Caco-2 (cell line): ENCODE data around the gene PRKAR1B. TPM values are rescaled to one million over a fixed set of nuclear protein-coding genes. Genes with fewer than 3 reads are reported as not detected.

Experiments used
- BruUV-seq: library from RNA; stranded (reverse); fragments of 400-500 nt; replicated peaks from 2 replicates; lab custom pipeline; 2021; lab: Mats Ljungman, UMichigan
- CTCF ChIA-PET: fragments of 300-600 bp; sonication (Branson Sonifier 250); formaldehyde crosslinking; loops from one replicate; lab custom pipeline; 2022; ENCODE audit warnings: antibody characterized with exemption; lab: Charles Lee
- POLR2A ChIA-PET: fragments of 300-600 bp; sonication (Branson Sonifier 250); formaldehyde crosslinking; loops from one replicate; lab custom pipeline; 2022; ENCODE audit warnings: antibody characterized with exemption; lab: Charles Lee
- DNase-seq, 2 experiments: peaks; one replicate each; pipeline versions ENCODE4 v3.0.0 to v3.0.0-alpha.2; 2020 to 2022
- H3K27me3 ChIP-seq: replicated peaks from 2 replicates; pipeline ENCODE4 v1.6.0; 2011; ENCODE audit warnings: low read length; ENCODE audit not compliant: control insufficient read depth, insufficient read depth
- H3K36me3 ChIP-seq: 2 replicates; pipeline ENCODE4 v1.5.1; 2011; ENCODE audit warnings: low read length; ENCODE audit not compliant: control insufficient read depth, insufficient read depth
- H3K4me1 ChIP-seq: fragments of 250-450 bp; sonication (Bioruptor Pico); 2 replicates; pipeline ENCODE4 v1.5.1; 2020; ENCODE audit warnings: mild to moderate bottlenecking
- H3K4me3 ChIP-seq: 2 replicates; pipeline ENCODE4 v1.5.1; 2011; ENCODE audit warnings: low read depth, mild to moderate bottlenecking, control low read depth, low read length
- H3K9me3 ChIP-seq: fragments of 250-450 bp; sonication (Bioruptor Pico); 2 replicates; pipeline ENCODE4 v1.5.1; 2020; ENCODE audit warnings: mild to moderate bottlenecking, moderate library complexity
- H3K27ac Mint-ChIP-seq: one replicate; pipeline ENCODE4 v1.8.0; 2022; ENCODE audit warnings: mixed read lengths; ENCODE audit not compliant: unreplicated experiment
- H3K27me3 Mint-ChIP-seq: one replicate; pipeline ENCODE4 v1.8.0; 2022; ENCODE audit warnings: mixed read lengths; ENCODE audit not compliant: insufficient read depth, unreplicated experiment
- H3K36me3 Mint-ChIP-seq: one replicate; pipeline ENCODE4 v1.8.0; 2022; ENCODE audit warnings: mild to moderate bottlenecking, mixed read lengths; ENCODE audit not compliant: insufficient read depth, unreplicated experiment
- H3K4me1 Mint-ChIP-seq: one replicate; pipeline ENCODE4 v1.8.0; 2022; ENCODE audit warnings: low read depth, mixed read lengths; ENCODE audit not compliant: unreplicated experiment
- H3K4me3 Mint-ChIP-seq: one replicate; pipeline ENCODE4 v1.8.0; 2022; ENCODE audit warnings: mild to moderate bottlenecking, moderate library complexity, mixed read lengths; ENCODE audit not compliant: unreplicated experiment
- H3K9me3 Mint-ChIP-seq: one replicate; pipeline ENCODE4 v1.8.0; 2022; ENCODE audit warnings: mixed read lengths; ENCODE audit not compliant: unreplicated experiment
- intact Hi-C: fragments of 100-400 bp; cut with micrococcal nuclease; formaldehyde crosslinking; loops from one replicate; pipeline ENCODE4 v1.10.0; 2022; ENCODE audit not compliant: unreplicated experiment
- total RNA-seq: library from RNA; stranded (reverse); gene quantifications from 2 replicates; pipeline ENCODE4 v1.2.3, GENCODE V29; 2022
- TF ChIP-seq, protein P1 (sequence below), 2 experiments: fragments of 200-600 bp in 1 of 2; IDR thresholded peaks; 1 replicate in 1 of 2; 2 replicates in 1 of 2; pipeline versions ENCODE4 v1.5.1 to v1.8.0; 2011 to 2022; ENCODE audit warnings: antibody characterized with exemption in 1 of 2, control low read depth in 1 of 2, inconsistent platforms in 1 of 2, low read depth in 1 of 2, low read length in 1 of 2, mild to moderate bottlenecking in 1 of 2, moderate library complexity in 1 of 2; ENCODE audit not compliant: insufficient read depth in 1 of 2, severe bottlenecking in 1 of 2, unreplicated experiment in 1 of 2

The PRKAR1B gene
- total RNA-seq, 1 experiment from 2014 or later, result 56.6 TPM

DNA sequence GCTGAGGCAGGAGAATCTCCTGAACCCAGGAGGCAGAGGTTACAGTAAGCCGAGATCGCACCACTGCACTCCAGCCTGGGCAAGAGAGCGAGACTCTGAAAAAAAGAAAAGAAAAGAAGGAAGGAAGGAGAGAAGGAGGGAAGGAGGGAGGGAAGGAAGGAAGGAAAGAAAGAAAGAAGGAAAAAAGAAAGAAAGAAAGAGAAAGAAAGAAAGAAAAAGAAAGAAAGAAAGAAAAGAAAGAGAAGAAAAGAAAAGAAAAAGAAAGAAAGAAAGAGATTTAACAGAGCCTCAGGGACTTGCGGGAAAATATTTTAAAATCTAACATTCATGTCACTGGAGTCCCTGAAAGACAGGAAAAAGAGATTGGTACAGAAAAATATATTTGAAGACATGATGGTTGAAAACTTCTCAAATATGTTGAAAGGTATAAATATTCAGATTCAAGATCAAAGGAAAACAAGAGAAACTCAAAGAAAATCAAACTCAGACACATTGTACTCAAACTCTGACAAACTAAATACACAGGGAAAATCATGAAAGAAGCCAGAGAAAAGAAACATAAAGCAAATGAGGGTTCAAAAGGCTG lies 25.9 kb downstream of the PRKAR1B start:
- H3K9me3 ChIP-seq, result no peaks in the 10 kb centered on the region
- H3K4me3 Mint-ChIP-seq, result no peak overlapping the region
- ChIA-PET CTCF (no interaction called here), POLR2A (interaction anchor here (0.7 kb wide), 1 partner anchor 60 kb away, joined by 14 read pairs; no protein-coding TSS in a partner anchor)
- no peaks in the 10 kb centered on the region for H3K9me3 Mint-ChIP-seq
- H3K36me3 ChIP-seq, result no peaks in the 10 kb centered on the region; the same call in 1 of the 2 replicates
- H3K36me3 Mint-ChIP-seq, result peaks cover 23% of the 10 kb centered on the region
- intact Hi-C loops, result no loop called here
- no peaks in the 10 kb centered on the region for H3K27me3 Mint-ChIP-seq
- no peaks in the 10 kb centered on the region for H3K4me1 ChIP-seq
- no peaks in the 10 kb centered on the region for H3K27me3 ChIP-seq
- TF ChIP-seq, protein P1, sequence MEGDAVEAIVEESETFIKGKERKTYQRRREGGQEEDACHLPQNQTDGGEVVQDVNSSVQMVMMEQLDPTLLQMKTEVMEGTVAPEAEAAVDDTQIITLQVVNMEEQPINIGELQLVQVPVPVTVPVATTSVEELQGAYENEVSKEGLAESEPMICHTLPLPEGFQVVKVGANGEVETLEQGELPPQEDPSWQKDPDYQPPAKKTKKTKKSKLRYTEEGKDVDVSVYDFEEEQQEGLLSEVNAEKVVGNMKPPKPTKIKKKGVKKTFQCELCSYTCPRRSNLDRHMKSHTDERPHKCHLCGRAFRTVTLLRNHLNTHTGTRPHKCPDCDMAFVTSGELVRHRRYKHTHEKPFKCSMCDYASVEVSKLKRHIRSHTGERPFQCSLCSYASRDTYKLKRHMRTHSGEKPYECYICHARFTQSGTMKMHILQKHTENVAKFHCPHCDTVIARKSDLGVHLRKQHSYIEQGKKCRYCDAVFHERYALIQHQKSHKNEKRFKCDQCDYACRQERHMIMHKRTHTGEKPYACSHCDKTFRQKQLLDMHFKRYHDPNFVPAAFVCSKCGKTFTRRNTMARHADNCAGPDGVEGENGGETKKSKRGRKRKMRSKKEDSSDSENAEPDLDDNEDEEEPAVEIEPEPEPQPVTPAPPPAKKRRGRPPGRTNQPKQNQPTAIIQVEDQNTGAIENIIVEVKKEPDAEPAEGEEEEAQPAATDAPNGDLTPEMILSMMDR (IDR thresholded peaks at IDR 0.05; ENCODE audit: insufficient read depth in 1 of 2, low read depth in 1 of 2, low read length in 1 of 2, severe bottlenecking in 1 of 2, unreplicated experiment in 1 of 2), result no peak
- no peak overlapping the region for H3K27ac Mint-ChIP-seq
- peaks cover 12% of the 10 kb centered on the region for H3K4me1 Mint-ChIP-seq
- no peak for DNase-seq
- BruUV-seq, result no TSS peak
- no peak overlapping the region for H3K4me3 ChIP-seq

DNA sequence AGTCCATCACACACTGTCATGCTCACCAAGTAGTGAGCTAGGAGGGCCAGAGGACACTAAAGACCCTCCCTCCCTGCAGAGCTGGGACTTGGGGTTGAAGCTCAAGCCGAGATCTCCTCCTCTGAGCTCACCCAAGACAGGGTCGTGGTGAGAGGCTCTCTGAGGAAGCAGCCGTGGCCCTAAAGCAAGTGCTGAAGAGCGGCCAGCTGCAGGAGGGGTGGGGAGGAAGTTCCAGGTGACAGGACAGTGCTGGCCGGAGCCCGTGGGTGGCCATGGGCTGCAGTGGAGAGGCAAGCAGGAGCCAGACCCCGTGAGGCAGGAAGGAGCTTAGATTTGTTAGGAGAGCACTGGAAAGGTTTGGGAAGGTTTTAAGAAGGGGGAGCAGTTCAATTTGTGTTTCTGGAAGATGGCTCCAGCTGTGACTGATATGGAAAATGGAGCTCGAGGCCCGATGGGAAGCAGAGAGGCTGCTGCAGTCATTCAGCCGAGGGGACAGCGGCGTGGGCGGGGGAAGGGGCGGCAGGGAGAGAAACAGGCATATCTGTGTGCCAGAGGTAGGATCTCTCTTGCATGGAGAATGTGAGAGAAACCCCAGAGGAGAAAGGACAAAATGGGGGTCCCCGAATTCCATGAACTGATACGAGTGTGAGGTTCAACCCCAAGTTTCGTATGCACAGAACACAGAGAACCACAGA lies 27.5 kb downstream of the PRKAR1B start:
- H3K4me1 Mint-ChIP-seq, result peaks cover 12% of the 10 kb centered on the region
- DNase-seq, result peak in 1 of 2 experiments; percentile 11
- Histone ChIP-seq H3K9me3 (no peaks in the 10 kb centered on the region), H3K4me3 (no peak overlapping the region), H3K4me1 (no peaks in the 10 kb centered on the region), H3K36me3 (peaks cover 1% of the 10 kb centered on the region; the same call in 1 of the 2 replicates), H3K27me3 (no peaks in the 10 kb centered on the region)
- BruUV-seq, result no TSS peak
- CTCF ChIA-PET, result interaction anchor here (0.6 kb wide), 1 partner anchor 165 kb away, joined by 6 read pairs; no protein-coding TSS in a partner anchor
- peaks cover 33% of the 10 kb centered on the region for H3K36me3 Mint-ChIP-seq
- POLR2A ChIA-PET, result no interaction called here
- TF ChIP-seq, protein P1 (IDR thresholded peaks at IDR 0.05; ENCODE audit: insufficient read depth in 1 of 2, low read depth in 1 of 2, low read length in 1 of 2, severe bottlenecking in 1 of 2, unreplicated experiment in 1 of 2), result no peak
- intact Hi-C loops, result no loop called here
- H3K9me3 Mint-ChIP-seq, result no peaks in the 10 kb centered on the region
- no peak overlapping the region for H3K4me3 Mint-ChIP-seq
- H3K27me3 Mint-ChIP-seq, result no peaks in the 10 kb centered on the region
- no peak overlapping the region for H3K27ac Mint-ChIP-seq

DNA sequence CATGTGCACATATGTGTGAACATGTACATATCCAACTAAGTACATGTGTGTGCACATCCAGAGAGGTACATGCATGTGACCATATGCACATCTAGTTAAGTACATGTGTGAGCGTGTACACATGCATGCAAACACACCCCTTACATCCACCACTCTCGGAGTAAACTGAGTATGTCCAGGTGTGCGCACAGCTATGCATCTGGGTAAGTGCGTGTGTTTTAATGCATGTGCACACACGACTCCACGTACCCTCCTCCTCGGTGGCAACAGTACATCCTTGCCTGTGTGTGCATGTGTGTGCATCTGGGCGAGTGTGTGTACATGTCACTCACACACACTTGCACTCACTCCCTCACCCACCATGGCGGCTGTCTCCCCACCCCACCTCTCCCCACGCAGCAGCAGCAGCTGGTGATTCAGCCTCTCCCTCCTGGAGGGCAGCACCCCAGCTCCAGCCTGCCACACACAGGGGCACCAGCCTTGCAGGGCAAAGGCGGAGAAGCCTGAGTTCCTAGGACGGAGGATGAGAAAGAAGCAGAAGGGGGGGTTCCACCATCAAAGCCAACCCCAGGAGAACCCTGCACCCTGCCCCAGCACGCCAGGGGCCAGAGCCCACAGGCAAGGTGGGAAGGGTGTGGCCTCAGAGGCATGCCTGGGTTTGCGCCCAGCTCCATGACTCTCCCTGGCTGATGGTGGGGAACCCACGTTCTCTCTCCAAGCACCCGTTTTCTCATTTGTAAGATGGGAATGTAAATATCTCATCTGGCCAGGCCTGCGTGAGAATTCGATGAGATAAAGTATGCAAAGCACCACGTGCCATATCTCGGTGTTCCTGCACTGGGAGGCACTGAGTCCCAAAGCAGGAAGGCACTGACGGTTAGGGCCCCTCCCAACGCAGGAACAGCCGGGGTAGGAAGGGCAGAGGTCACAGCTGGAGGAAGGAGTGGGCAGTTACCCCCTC lies 28.3 kb downstream of the PRKAR1B start:
- BruUV-seq, result no TSS peak
- Mint-ChIP-seq H3K9me3 (no peaks in the 10 kb centered on the region), H3K36me3 (peaks cover 34% of the 10 kb centered on the region), H3K27ac (no peak overlapping the region), H3K4me3 (no peak overlapping the region), H3K27me3 (no peaks in the 10 kb centered on the region), H3K4me1 (peaks cover 12% of the 10 kb centered on the region)
- POLR2A ChIA-PET, result no interaction called here
- no peak overlapping the region for H3K4me3 ChIP-seq
- peak in 1 of 2 experiments; percentile 18 for DNase-seq
- CTCF ChIA-PET, result interaction anchor here (0.6 kb wide), 1 partner anchor 164 kb away, joined by 6 read pairs; no protein-coding TSS in a partner anchor
- TF ChIP-seq, protein P1 (IDR thresholded peaks at IDR 0.05; ENCODE audit: insufficient read depth in 1 of 2, low read depth in 1 of 2, low read length in 1 of 2, severe bottlenecking in 1 of 2, unreplicated experiment in 1 of 2), result no peak
- no peaks in the 10 kb centered on the region for H3K27me3 ChIP-seq
- no peaks in the 10 kb centered on the region for H3K9me3 ChIP-seq
- intact Hi-C loops, result no loop called here
- peaks cover 1% of the 10 kb centered on the region; the same call in 1 of the 2 replicates for H3K36me3 ChIP-seq
- H3K4me1 ChIP-seq, result no peaks in the 10 kb centered on the region
